H9 (cell line): ENCODE measurements around the gene CTNNA3. TPM values are rescaled to one million over a fixed set of nuclear protein-coding genes. Genes with fewer than 3 reads are reported as not detected.

Experiments
- DNase-seq: peaks from one replicate; pipeline ENCODE4 v3.0.0-alpha.2; 2017
- H2AFZ ChIP-seq: one replicate; pipeline ENCODE4 v1.6.1; 2013; ENCODE audit warnings: mild to moderate bottlenecking, low read length, control low read depth, moderate library complexity
- H2AK5ac ChIP-seq: 2 replicates; pipeline ENCODE4 v1.6.1; 2013; ENCODE audit warnings: low read length, control low read depth, mixed read lengths; ENCODE audit not compliant: insufficient read length
- H2BK120ac ChIP-seq: one replicate; pipeline ENCODE4 v1.6.1; 2013; ENCODE audit warnings: low read depth, mild to moderate bottlenecking, low read length, control low read depth, inconsistent platforms; ENCODE audit not compliant: poor library complexity, severe bottlenecking
- H2BK12ac ChIP-seq: 2 replicates; pipeline ENCODE4 v1.6.1; 2013; ENCODE audit warnings: low read length, control low read depth, mixed read lengths, low read depth; ENCODE audit not compliant: insufficient read length
- H2BK15ac ChIP-seq: 2 replicates; pipeline ENCODE4 v1.6.1; 2013; ENCODE audit warnings: low read depth, low read length, control low read depth
- H2BK20ac ChIP-seq: one replicate; pipeline ENCODE4 v1.6.1; 2013; ENCODE audit warnings: low read depth, mild to moderate bottlenecking, low read length, control low read depth, inconsistent platforms; ENCODE audit not compliant: poor library complexity, severe bottlenecking
- H2BK5ac ChIP-seq: 2 replicates; pipeline ENCODE4 v1.6.1; 2013; ENCODE audit warnings: low read length, control low read depth, mixed read lengths; ENCODE audit not compliant: insufficient read length
- H3K14ac ChIP-seq: 2 replicates; pipeline ENCODE4 v1.6.1; 2013; ENCODE audit warnings: low read length, control low read depth; ENCODE audit not compliant: insufficient read depth
- H3K18ac ChIP-seq: 2 replicates; pipeline ENCODE4 v1.6.1; 2013; ENCODE audit warnings: low read depth, mild to moderate bottlenecking, mixed read lengths, low read length, control low read depth; ENCODE audit not compliant: insufficient read length
- H3K23ac ChIP-seq: 2 replicates; pipeline ENCODE4 v1.6.1; 2013; ENCODE audit warnings: low read length, control low read depth, mixed read lengths, low read depth; ENCODE audit not compliant: insufficient read length
- H3K23me2 ChIP-seq: 2 replicates; pipeline ENCODE4 v1.6.1; 2013; ENCODE audit warnings: low read depth, mild to moderate bottlenecking, mixed read lengths, low read length, control low read depth; ENCODE audit not compliant: insufficient read length, poor library complexity, severe bottlenecking
- H3K27ac ChIP-seq: 2 replicates; pipeline ENCODE4 v1.5.1; 2013; ENCODE audit warnings: low read length, control low read depth, mixed read lengths, low read depth; ENCODE audit not compliant: insufficient read length
- H3K27me3 ChIP-seq: 2 replicates; pipeline ENCODE4 v1.6.1; 2013; ENCODE audit warnings: low read length, control low read depth, inconsistent platforms; ENCODE audit not compliant: insufficient read depth
- H3K4ac ChIP-seq: 2 replicates; pipeline ENCODE4 v1.6.1; 2013; ENCODE audit warnings: low read depth, mild to moderate bottlenecking, control low read depth, inconsistent platforms, low read length, moderate library complexity
- H3K4me1 ChIP-seq: 2 replicates; pipeline ENCODE4 v1.6.1; 2013; ENCODE audit warnings: low read length, control low read depth, inconsistent platforms; ENCODE audit not compliant: insufficient read depth
- H3K4me2 ChIP-seq: 2 replicates; pipeline ENCODE4 v1.6.1; 2013; ENCODE audit warnings: low read length, control low read depth, mixed read lengths; ENCODE audit not compliant: insufficient read length, insufficient read depth
- H3K56ac ChIP-seq: 2 replicates; pipeline ENCODE4 v1.6.1; 2013; ENCODE audit warnings: low read depth, mild to moderate bottlenecking, mixed read lengths, low read length, control low read depth; ENCODE audit not compliant: insufficient read length
- H3K79me1 ChIP-seq: 2 replicates; pipeline ENCODE4 v1.6.1; 2013; ENCODE audit warnings: low read depth, mild to moderate bottlenecking, moderate library complexity, low read length, control low read depth, inconsistent platforms; ENCODE audit not compliant: insufficient read depth, poor library complexity, severe bottlenecking
- H3K79me2 ChIP-seq: 2 replicates; pipeline ENCODE4 v1.6.1; 2013; ENCODE audit warnings: low read length, control low read depth, inconsistent platforms; ENCODE audit not compliant: insufficient read depth
- H3K9ac ChIP-seq: 2 replicates; pipeline ENCODE4 v1.6.1; 2013; ENCODE audit warnings: low read length, control low read depth, mixed read lengths; ENCODE audit not compliant: insufficient read length; ENCODE audit errors: extremely low read depth
- H3K9me3 ChIP-seq: one replicate; pipeline ENCODE4 v1.6.1; 2013; ENCODE audit warnings: low read depth, low read length, inconsistent platforms; ENCODE audit not compliant: control insufficient read depth
- H3T11ph ChIP-seq: one replicate; pipeline ENCODE4 v1.6.1; 2013; ENCODE audit warnings: mild to moderate bottlenecking, low read length, control low read depth, inconsistent platforms
- H4K20me1 ChIP-seq: one replicate; pipeline ENCODE4 v1.6.1; 2013; ENCODE audit not compliant: control insufficient read depth, insufficient read length, insufficient read depth
- H4K5ac ChIP-seq: 2 replicates; pipeline ENCODE4 v1.6.1; 2013; ENCODE audit warnings: low read depth, mild to moderate bottlenecking, mixed read lengths, low read length, control low read depth; ENCODE audit not compliant: insufficient read length
- H4K8ac ChIP-seq: replicated peaks from 2 replicates; pipeline ENCODE4 v1.6.1; 2013; ENCODE audit warnings: low read length, control low read depth, mixed read lengths, low read depth; ENCODE audit not compliant: insufficient read length
- H4K91ac ChIP-seq: 2 replicates; pipeline ENCODE4 v1.6.1; 2013; ENCODE audit warnings: low read depth, mild to moderate bottlenecking, moderate library complexity, mixed read lengths, low read length, control low read depth; ENCODE audit not compliant: insufficient read length
- H3K27ac Mint-ChIP-seq, 3 experiments: 2 replicates in 2 of 3; 3 replicates in 1 of 3; pipeline ENCODE4 v1.8.0; 2020 to 2021; ENCODE audit warnings: mixed read lengths in 3 of 3, mild to moderate bottlenecking in 1 of 3, moderate library complexity in 1 of 3
- H3K27me3 Mint-ChIP-seq: 2 replicates; pipeline ENCODE4 v1.8.0; 2021; ENCODE audit warnings: low read depth, mild to moderate bottlenecking, moderate library complexity, mixed read lengths
- H3K36me3 Mint-ChIP-seq, 3 experiments: 2 replicates in 2 of 3; 3 replicates in 1 of 3; pipeline ENCODE4 v1.8.0; 2020 to 2021; ENCODE audit warnings: low read depth in 3 of 3, mixed read lengths in 3 of 3; ENCODE audit not compliant: insufficient read depth in 1 of 3
- H3K4me1 Mint-ChIP-seq, 2 experiments: 2 replicates each; pipeline ENCODE4 v1.8.0; 2020; ENCODE audit warnings: mixed read lengths in 2 of 2
- H3K4me3 Mint-ChIP-seq, 2 experiments: 2 replicates in 1 of 2; 3 replicates in 1 of 2; pipeline ENCODE4 v1.8.0; 2020 to 2021; ENCODE audit warnings: mild to moderate bottlenecking in 2 of 2, mixed read lengths in 2 of 2, moderate library complexity in 1 of 2
- H3K9me3 Mint-ChIP-seq, 2 experiments: 2 replicates in 1 of 2; 3 replicates in 1 of 2; pipeline ENCODE4 v1.8.0; 2020; ENCODE audit warnings: mild to moderate bottlenecking in 2 of 2, mixed read lengths in 2 of 2, moderate library complexity in 1 of 2
- CTCF ChIP-seq: fragments of 200-600 bp; sonication (generic); conservative IDR thresholded peaks from 3 replicates; pipeline ENCODE4 v1.8.0; 2021; ENCODE audit warnings: antibody characterized with exemption, mild to moderate bottlenecking
- WGBS: extraction: QIAGEN DNeasy Blood & Tissue Kit; methylation state at CpG from one replicate; pipeline ENCODE4 v1.1.7; 2013; ENCODE audit warnings: missing lambda C conversion rate, low lambda C conversion rate, mixed read lengths; ENCODE audit not compliant: insufficient read length; ENCODE audit errors: extremely low coverage; 5-methylcytosine and 5-hydroxymethylcytosine counted together
- total RNA-seq: library from RNA; stranded (reverse); gene quantifications from 2 replicates; pipeline ENCODE4 v1.2.1, GENCODE V29; 2021

The CTNNA3 gene
- total RNA-seq, 1 experiment from 2014 or later, result 3.3 TPM

- Histone ChIP-seq H3K4ac (no peak overlapping the region), H3K79me1 (no peaks in the 10 kb centered on the region), H4K91ac (no peak overlapping the region), H3K4me2 (no peak overlapping the region), H3K56ac (no peak overlapping the region), H2AFZ (no peak overlapping the region), H2AK5ac (no peak overlapping the region), H3K23ac (no peak overlapping the region), H3K9ac (no peak overlapping the region), H2BK12ac (no peak overlapping the region), H3K27ac (no peak overlapping the region), H3K27me3 (no peaks in the 10 kb centered on the region), H3K14ac (no peak overlapping the region), H2BK5ac (no peak overlapping the region), H4K5ac (no peak overlapping the region), H4K8ac (no peak overlapping the region), H3K4me1 (no peaks in the 10 kb centered on the region), H3T11ph (no peak overlapping the region), H2BK120ac (no peak overlapping the region), H3K18ac (no peak overlapping the region), H3K79me2 (no peaks in the 10 kb centered on the region), H2BK20ac (no peak overlapping the region), H3K23me2 (no peaks in the 10 kb centered on the region), H4K20me1 (no peaks in the 10 kb centered on the region), H3K9me3 (no peaks in the 10 kb centered on the region), H2BK15ac (no peak overlapping the region)
- TF ChIP-seq CTCF, result no peak
- H3K27me3 Mint-ChIP-seq, result no peaks in the 10 kb centered on the region; the same call in 1 of the 2 replicates
- H3K36me3 Mint-ChIP-seq, result no peaks in the 10 kb centered on the region
- H3K4me3 Mint-ChIP-seq, result no peak overlapping the region
- no peak for DNase-seq
- no peaks in the 10 kb centered on the region for H3K4me1 Mint-ChIP-seq
- no peak overlapping the region for H3K27ac Mint-ChIP-seq
- WGBS, result no CpG with 5 or more reads among the region's 1 CpG
- peaks cover 3 to 5% of the 10 kb centered on the region in 2 experiments; a peak in 3 of 5 replicates for H3K9me3 Mint-ChIP-seq
Observed at GRCh38 chr10:66349726-66350125, 1346.3 kb downstream of the CTNNA3 start.
